ENCODE measurements around the gene PMEL. TPM values are rescaled to one million over a fixed set of nuclear protein-coding genes. Genes with fewer than 3 reads are reported as not detected.

Gene PMEL
- total RNA-seq, 4 donors from 2014 or later = 1.1 to 2.0 TPM; not detected in 2

GRCh38 chr12:55973599-55974307 is 7.9 kb upstream of the PMEL start, which contains the start of gene RAB5B:
RAB5B (plus strand) TSS chr12:55974078; CDS start chr12:55986961, 12,883 bp downstream.
- TF ChIP-seq CTCF (IDR thresholded peaks at IDR 0.05; ENCODE audit: low read depth) = no peak

- no peak for TF ChIP-seq CTCF (IDR thresholded peaks at IDR 0.05; ENCODE audit: low read depth)
Observed at GRCh38 chr12:55972911-55973598, 7.2 kb upstream of the PMEL start.

DNA sequence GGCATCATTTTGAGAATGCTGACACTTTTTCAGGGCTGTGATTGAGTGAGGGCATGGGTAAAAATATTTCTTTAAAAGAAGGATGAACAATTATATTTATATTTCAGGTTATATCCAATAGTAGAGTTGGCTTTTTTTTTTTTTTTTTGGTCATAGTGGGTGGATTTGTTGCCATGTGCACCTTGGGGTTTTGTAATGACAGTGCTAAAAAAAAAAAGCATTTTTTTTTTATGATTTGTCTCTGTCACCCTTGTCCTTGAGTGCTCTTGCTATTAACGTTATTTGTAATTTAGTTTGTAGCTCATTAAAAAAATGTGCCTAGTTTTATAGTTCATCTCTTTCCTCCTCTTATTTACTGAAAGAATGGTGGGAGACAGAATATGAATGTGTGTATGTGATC is 6.6 kb upstream of the PMEL start:
- no peak for TF ChIP-seq CTCF (IDR thresholded peaks at IDR 0.05; ENCODE audit: low read depth)

DNA sequence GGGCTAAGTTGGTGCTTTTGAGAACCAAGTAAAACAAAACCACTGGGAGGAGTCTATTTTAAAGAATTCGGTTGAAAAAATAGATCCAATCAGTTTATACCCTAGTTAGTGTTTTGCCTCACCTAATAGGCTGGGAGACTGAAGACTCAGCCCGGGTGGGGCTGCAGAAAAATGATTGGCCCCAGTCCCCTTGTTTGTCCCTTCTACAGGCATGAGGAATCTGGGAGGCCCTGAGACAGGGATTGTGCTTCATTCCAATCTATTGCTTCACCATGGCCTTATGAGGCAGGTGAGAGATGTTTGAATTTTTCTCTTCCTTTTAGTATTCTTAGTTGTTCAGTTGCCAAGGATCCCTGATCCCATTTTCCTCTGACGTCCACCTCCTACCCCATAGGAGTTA is 6.2 kb upstream of the PMEL start:
- TF ChIP-seq CTCF (IDR thresholded peaks at IDR 0.05; ENCODE audit: low read depth) = no peak

DNA sequence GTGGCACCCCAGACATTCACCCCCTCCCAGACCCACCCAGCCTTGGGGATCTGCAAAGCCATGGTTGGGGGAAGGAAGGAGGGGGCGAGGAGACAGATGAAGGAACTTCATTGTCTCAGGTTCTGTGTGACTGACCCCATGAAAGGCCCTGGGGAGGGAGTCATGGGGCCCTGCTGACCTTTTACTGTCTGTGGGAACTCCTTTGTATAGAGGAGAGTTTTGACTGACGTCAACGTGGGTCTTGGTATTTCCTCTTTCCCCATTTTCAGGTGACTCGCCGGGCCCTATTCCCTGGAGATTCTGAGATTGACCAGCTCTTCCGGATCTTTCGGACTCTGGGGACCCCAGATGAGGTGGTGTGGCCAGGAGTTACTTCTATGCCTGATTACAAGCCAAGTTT is 4.9 kb upstream of the PMEL start:
- TF ChIP-seq CTCF (IDR thresholded peaks at IDR 0.05; ENCODE audit: low read depth) = no peak

GRCh38 chr12:55969356-55969755 is 3.5 kb upstream of the PMEL start:
- TF ChIP-seq CTCF (IDR thresholded peaks at IDR 0.05; ENCODE audit: low read depth) = no peak

- no peak for TF ChIP-seq CTCF (IDR thresholded peaks at IDR 0.05; ENCODE audit: low read depth)
Observed at GRCh38 chr12:55966408-55967281, 803 bp upstream of the PMEL start, which contains the start of gene CDK2. CDK2 (plus strand) TSS chr12:55966830; CDS start chr12:55967009, 179 bp downstream.

All from subcutaneous adipose tissue (tissue), 4 donors.